ENCODE measurements around the gene NRXN3. TPM values are rescaled to one million over a fixed set of nuclear protein-coding genes. Genes with fewer than 3 reads are reported as not detected.

The NRXN3 gene
- total and polyA plus RNA-seq, 7 donors: 0.06 to 0.74 (median 0.15) TPM

- intact Hi-C loops (cut with DNase I): no loop called here
- no peaks in the 10 kb centered on the region for H3K9me3 ChIP-seq
- ATAC-seq: no peak
- TF ChIP-seq, protein P1, sequence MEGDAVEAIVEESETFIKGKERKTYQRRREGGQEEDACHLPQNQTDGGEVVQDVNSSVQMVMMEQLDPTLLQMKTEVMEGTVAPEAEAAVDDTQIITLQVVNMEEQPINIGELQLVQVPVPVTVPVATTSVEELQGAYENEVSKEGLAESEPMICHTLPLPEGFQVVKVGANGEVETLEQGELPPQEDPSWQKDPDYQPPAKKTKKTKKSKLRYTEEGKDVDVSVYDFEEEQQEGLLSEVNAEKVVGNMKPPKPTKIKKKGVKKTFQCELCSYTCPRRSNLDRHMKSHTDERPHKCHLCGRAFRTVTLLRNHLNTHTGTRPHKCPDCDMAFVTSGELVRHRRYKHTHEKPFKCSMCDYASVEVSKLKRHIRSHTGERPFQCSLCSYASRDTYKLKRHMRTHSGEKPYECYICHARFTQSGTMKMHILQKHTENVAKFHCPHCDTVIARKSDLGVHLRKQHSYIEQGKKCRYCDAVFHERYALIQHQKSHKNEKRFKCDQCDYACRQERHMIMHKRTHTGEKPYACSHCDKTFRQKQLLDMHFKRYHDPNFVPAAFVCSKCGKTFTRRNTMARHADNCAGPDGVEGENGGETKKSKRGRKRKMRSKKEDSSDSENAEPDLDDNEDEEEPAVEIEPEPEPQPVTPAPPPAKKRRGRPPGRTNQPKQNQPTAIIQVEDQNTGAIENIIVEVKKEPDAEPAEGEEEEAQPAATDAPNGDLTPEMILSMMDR (IDR thresholded peaks at IDR 0.05): no peak
- no peaks in the 10 kb centered on the region for H3K4me1 ChIP-seq
- no peaks in the 10 kb centered on the region for H3K36me3 ChIP-seq (ENCODE audit: insufficient read depth in 1 of 2, low read depth in 1 of 2)
- H3K4me3 ChIP-seq: no peak overlapping the region
- no peak for DNase-seq
- WGBS, 3 donors: 50 to 57% (median 54%) methylated on average over 2 of the region's 2 CpGs
- H3K27me3 ChIP-seq (ENCODE audit: insufficient read depth in 3 of 3, low read length in 2 of 3): no peaks in the 10 kb centered on the region
- no peak overlapping the region for H3K27ac ChIP-seq
Observed at GRCh38 chr14:79166171-79166570, 996.0 kb downstream of the NRXN3 start.

DNA sequence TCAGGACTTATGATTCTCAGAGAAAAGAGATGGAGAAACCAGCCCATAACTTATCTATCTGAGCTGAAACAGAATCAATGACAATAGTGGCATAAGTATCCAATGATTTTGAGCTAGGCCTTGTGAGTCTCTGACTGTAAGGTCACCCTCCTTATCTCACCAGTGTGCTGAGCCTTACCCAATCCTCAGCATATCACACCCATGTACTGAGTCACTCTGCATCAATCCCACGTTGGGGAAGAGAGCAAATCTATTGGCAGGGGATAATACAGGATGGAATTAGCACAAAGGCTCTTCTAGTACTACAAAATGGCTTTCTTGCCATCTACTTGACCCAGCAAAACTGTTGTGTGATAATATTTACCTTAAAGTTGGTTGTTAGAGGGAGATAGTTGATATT is 997.8 kb downstream of the NRXN3 start:
- TF ChIP-seq, protein P1 (IDR thresholded peaks at IDR 0.05): no peak
- H3K27me3 ChIP-seq (ENCODE audit: insufficient read depth in 3 of 3, low read length in 2 of 3): no peaks in the 10 kb centered on the region
- H3K4me3 ChIP-seq: no peak overlapping the region
- no peak for ATAC-seq
- H3K36me3 ChIP-seq (ENCODE audit: insufficient read depth in 1 of 2, low read depth in 1 of 2): no peaks in the 10 kb centered on the region
- no peaks in the 10 kb centered on the region for H3K9me3 ChIP-seq
- intact Hi-C loops (cut with DNase I): no loop called here
- WGBS, 3 donors: 31 to 71% (median 47%) methylated on average over 1 of the region's 1 CpG
- H3K27ac ChIP-seq: no peak overlapping the region
- DNase-seq: no peak
- no peaks in the 10 kb centered on the region for H3K4me1 ChIP-seq

GRCh38 chr14:79175671-79176070 is 1005.5 kb downstream of the NRXN3 start:
- Histone ChIP-seq H3K4me3 (no peak overlapping the region), H3K36me3 (ENCODE audit: insufficient read depth in 1 of 2, low read depth in 1 of 2) (no peaks in the 10 kb centered on the region), H3K27ac (no peak overlapping the region), H3K9me3 (no peaks in the 10 kb centered on the region), H3K4me1 (no peaks in the 10 kb centered on the region), H3K27me3 (ENCODE audit: insufficient read depth in 3 of 3, low read length in 2 of 3) (no peaks in the 10 kb centered on the region)
- WGBS, 3 donors: 8 to 25% (median 10%) methylated on average over 5 of the region's 5 CpGs
- TF ChIP-seq, protein P1 (IDR thresholded peaks at IDR 0.05): no peak
- no peak for DNase-seq
- intact Hi-C loops (cut with DNase I): no loop called here
- no peak for ATAC-seq

DNA sequence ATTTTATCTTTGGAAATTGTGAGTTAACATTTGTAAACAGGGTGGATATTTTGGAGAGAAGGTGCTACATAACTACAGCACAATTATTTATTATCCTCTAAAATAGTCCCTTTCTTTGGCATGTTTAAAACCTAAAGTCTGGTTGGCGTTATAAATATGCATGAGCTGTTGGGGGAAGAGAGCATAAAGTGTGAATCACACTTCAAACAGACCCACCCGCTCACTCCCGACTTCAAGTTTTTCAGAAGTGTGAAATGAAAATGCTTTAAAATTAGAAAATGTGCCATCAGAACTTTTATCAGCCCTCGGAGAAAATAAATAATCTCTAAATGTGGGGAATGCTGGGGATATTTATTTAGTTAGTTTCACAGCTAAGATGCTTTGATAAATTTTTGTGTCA is 1006.9 kb downstream of the NRXN3 start:
- H3K27ac ChIP-seq: no peak overlapping the region
- TF ChIP-seq, protein P1 (IDR thresholded peaks at IDR 0.05): no peak
- WGBS, 3 donors: 76 to 83% (median 82%) methylated on average over 4 of the region's 4 CpGs
- H3K9me3 ChIP-seq: no peaks in the 10 kb centered on the region
- DNase-seq: no peak
- no peaks in the 10 kb centered on the region for H3K4me1 ChIP-seq
- intact Hi-C loops (cut with DNase I): no loop called here
- H3K36me3 ChIP-seq (ENCODE audit: insufficient read depth in 1 of 2, low read depth in 1 of 2): no peaks in the 10 kb centered on the region
- H3K4me3 ChIP-seq: no peak overlapping the region
- H3K27me3 ChIP-seq (ENCODE audit: insufficient read depth in 3 of 3, low read length in 2 of 3): no peaks in the 10 kb centered on the region
- ATAC-seq: no peak

- no peak for ATAC-seq
- no peak for DNase-seq
- Histone ChIP-seq H3K27me3 (ENCODE audit: insufficient read depth in 3 of 3, low read length in 2 of 3) (no peaks in the 10 kb centered on the region), H3K9me3 (no peaks in the 10 kb centered on the region), H3K4me1 (no peaks in the 10 kb centered on the region), H3K4me3 (no peak overlapping the region), H3K27ac (no peak overlapping the region), H3K36me3 (ENCODE audit: insufficient read depth in 1 of 2, low read depth in 1 of 2) (no peaks in the 10 kb centered on the region)
- intact Hi-C loops (cut with DNase I): no loop called here
- TF ChIP-seq, protein P1 (IDR thresholded peaks at IDR 0.05): no peak
Observed at GRCh38 chr14:79178719-79179118, 1008.5 kb downstream of the NRXN3 start.

Measured in psoas muscle (tissue), 8 donors.